Endothelial cell of umbilical vein (primary cell): ENCODE results near the gene SLC6A16. TPM values are rescaled to one million over a fixed set of nuclear protein-coding genes. Genes with fewer than 3 reads are reported as not detected.
A peak's percentile ranks its signal among the peaks of the same experiment; 100 is the strongest.

Source experiments
- BruUV-seq: library from RNA; stranded (reverse); fragments of 400-500 nt; replicated peaks from 2 replicates; lab custom pipeline; 2021; lab: Mats Ljungman, UMichigan
- CTCF ChIA-PET: fragments of 300-600, 350-600 bp; sonication (Branson Sonifier 250); formaldehyde crosslinking; loops from one replicate; lab custom pipeline; 2021; ENCODE audit warnings: antibody characterized with exemption, inconsistent platforms; lab: Charles Lee
- POLR2A ChIA-PET: fragments of 300-600, 350-600 bp; sonication (Branson Sonifier 250); formaldehyde crosslinking; loops from one replicate; lab custom pipeline; 2021; ENCODE audit warnings: antibody characterized with exemption, inconsistent platforms; lab: Charles Lee
- DNase-seq: peaks from one replicate; pipeline ENCODE4 v3.0.0-alpha.2; 2011; ENCODE audit warnings: low read depth, low spot score
- FAIRE-seq: peaks from 2 replicates; lab custom pipeline; 2011; peaks lifted over from hg19 to GRCh38; lab: Jason Lieb, UNC
- H2AFZ ChIP-seq: 2 replicates; pipeline ENCODE4 v1.6.0; 2012; ENCODE audit warnings: low read depth, low read length, control low read depth, inconsistent platforms
- H3K27ac ChIP-seq: 2 replicates; pipeline ENCODE4 v1.5.1; 2011; ENCODE audit warnings: low read depth, mild to moderate bottlenecking, control low read depth, low read length, moderate library complexity; ENCODE audit not compliant: insufficient read depth
- H3K27me3 ChIP-seq, 2 experiments: 2 replicates each; pipeline versions ENCODE4 v1.6.0 to v1.6.1; 2011; ENCODE audit warnings: low read length in 2 of 2, mixed read lengths in 1 of 2; ENCODE audit not compliant: control insufficient read depth in 2 of 2, insufficient read depth in 2 of 2
- H3K36me3 ChIP-seq, 2 experiments: 2 replicates in 1 of 2; 3 replicates in 1 of 2; pipeline ENCODE4 v1.5.1; 2011; ENCODE audit warnings: low read length in 2 of 2, mild to moderate bottlenecking in 1 of 2, moderate library complexity in 1 of 2; ENCODE audit not compliant: control insufficient read depth in 2 of 2, insufficient read depth in 2 of 2; ENCODE audit errors: extremely low read depth in 1 of 2
- H3K4me1 ChIP-seq: 3 replicates; pipeline ENCODE4 v1.5.1; 2011; ENCODE audit warnings: mild to moderate bottlenecking, low read length; ENCODE audit not compliant: control insufficient read depth, insufficient read depth; ENCODE audit errors: extremely low read depth
- H3K4me2 ChIP-seq: 2 replicates; pipeline ENCODE4 v1.6.1; 2011; ENCODE audit warnings: low read length, control low read depth, mixed read lengths; ENCODE audit not compliant: insufficient read depth
- H3K4me3 ChIP-seq, 3 experiments: fragments of 200-600 bp in 1 of 3; sonication (generic), shearing (Covaris generic) in 1 of 3; replicated peaks in 1 of 3; 2 replicates each; pipeline ENCODE4 v1.5.1; 2011 to 2016; ENCODE audit warnings: control low read depth in 3 of 3, low read length in 3 of 3, mild to moderate bottlenecking in 2 of 3, inconsistent platforms in 1 of 3, low read depth in 1 of 3, moderate library complexity in 1 of 3; ENCODE audit not compliant: insufficient read depth in 1 of 3
- H3K79me2 ChIP-seq: 2 replicates; pipeline ENCODE4 v1.6.0; 2012; ENCODE audit warnings: low read length, inconsistent platforms; ENCODE audit not compliant: control insufficient read depth, insufficient read depth
- H3K9ac ChIP-seq: replicated peaks from 2 replicates; pipeline ENCODE3; 2011; ENCODE audit warnings: low read length, control low read depth; ENCODE audit not compliant: insufficient read depth; ENCODE audit errors: extremely low read depth
- H3K9me1 ChIP-seq: replicated peaks from 3 replicates; pipeline ENCODE4 v1.6.0; 2011; ENCODE audit warnings: mild to moderate bottlenecking, low read length; ENCODE audit not compliant: control insufficient read depth, insufficient read depth; ENCODE audit errors: extremely low read depth
- H3K9me3 ChIP-seq: replicated peaks from 2 replicates; pipeline ENCODE4 v1.5.1; 2012; ENCODE audit warnings: low read length, inconsistent platforms; ENCODE audit not compliant: control insufficient read depth, insufficient read depth
- H4K20me1 ChIP-seq: replicated peaks from 2 replicates; pipeline ENCODE3; 2011; ENCODE audit warnings: mild to moderate bottlenecking, low read length; ENCODE audit not compliant: control insufficient read depth, insufficient read depth; ENCODE audit errors: extremely low read depth
- EZH2 ChIP-seq: IDR thresholded peaks from 2 replicates; pipeline ENCODE4 v1.6.1; 2012; ENCODE audit warnings: borderline replicate concordance, low read depth, mild to moderate bottlenecking, moderate library complexity, low read length, inconsistent platforms; ENCODE audit not compliant: severe bottlenecking
- FOS ChIP-seq: IDR thresholded peaks from 2 replicates; pipeline ENCODE4 v1.6.1; 2011; ENCODE audit warnings: mild to moderate bottlenecking, low read length, moderate library complexity, borderline replicate concordance; ENCODE audit not compliant: insufficient read depth
- GATA2 ChIP-seq: IDR thresholded peaks from 2 replicates; pipeline ENCODE4 v1.7.0; 2011; ENCODE audit warnings: low read depth, mild to moderate bottlenecking, moderate library complexity, mixed read lengths, low read length; ENCODE audit not compliant: insufficient read length, insufficient read depth
- JUN ChIP-seq: IDR thresholded peaks from 2 replicates; pipeline ENCODE4 v1.6.1; 2011; ENCODE audit warnings: borderline replicate concordance, low read depth; ENCODE audit not compliant: insufficient read length, insufficient read depth
- MYC ChIP-seq: IDR thresholded peaks from one replicate; pipeline ENCODE4 v1.6.1; 2011; ENCODE audit warnings: mild to moderate bottlenecking, low read depth, low read length
- POLR2A ChIP-seq: IDR thresholded peaks from 2 replicates; pipeline ENCODE4 v1.6.1; 2012; ENCODE audit warnings: low read depth, mild to moderate bottlenecking, control low read depth, low read length
- POLR2AphosphoS5 ChIP-seq: IDR thresholded peaks from 2 replicates; pipeline ENCODE4 v1.6.1; 2012; ENCODE audit warnings: low read depth, mild to moderate bottlenecking, control low read depth, low read length, moderate library complexity; ENCODE audit not compliant: insufficient read depth
- dilution Hi-C: fragments of 300-500 bp; cut with MboI; formaldehyde crosslinking; loops from one replicate; pipeline ENCODE4 v1.15.0; 2019; ENCODE audit warnings: low sequenced_read_pairs; ENCODE audit not compliant: extremely low pct_ligation_motif_present
- intact Hi-C: fragments of 100-400 bp; cut with micrococcal nuclease; formaldehyde crosslinking; loops from one replicate; pipeline ENCODE4 v1.10.0; 2022
- polyA plus RNA-seq, 4 experiments: library from polyadenylated mRNA; depleted of rRNA in 3 of 4; stranded (reverse) in 3 of 4; unstranded in 1 of 4; fragments of >200 nt; gene quantifications; 2 replicates each; pipeline versions ENCODE4 v1.2.1 to v1.2.3, GENCODE V29; 2011 to 2012; ENCODE audit warnings: missing spikeins in 1 of 4
- total RNA-seq: library from RNA; stranded (reverse); gene quantifications from 2 replicates; pipeline ENCODE4 v1.2.3, GENCODE V29; 2021
- TF ChIP-seq, protein P1 (sequence below): IDR thresholded peaks from 2 replicates; pipeline ENCODE4 v1.6.1; 2011; ENCODE audit not compliant: insufficient read depth, insufficient read length
- TF ChIP-seq, protein P2 (sequence below), 2 donors: IDR thresholded peaks; 1 replicate in 1 of 2; 2 replicates in 1 of 2; pipeline ENCODE4 v1.5.1; 2011; ENCODE audit warnings: low read length in 2 of 2, mild to moderate bottlenecking in 2 of 2, moderate library complexity in 2 of 2, control low read depth in 1 of 2, inconsistent platforms in 1 of 2, low read depth in 1 of 2; ENCODE audit not compliant: insufficient read depth in 1 of 2; ENCODE audit errors: extremely low read depth in 1 of 2

SLC6A16 gene
- total and polyA plus RNA-seq, 2 donors (not counting 3 experiments of a cell fraction or from before 2014, with no cell fraction given) = 1.1 to 1.6 TPM

DNA sequence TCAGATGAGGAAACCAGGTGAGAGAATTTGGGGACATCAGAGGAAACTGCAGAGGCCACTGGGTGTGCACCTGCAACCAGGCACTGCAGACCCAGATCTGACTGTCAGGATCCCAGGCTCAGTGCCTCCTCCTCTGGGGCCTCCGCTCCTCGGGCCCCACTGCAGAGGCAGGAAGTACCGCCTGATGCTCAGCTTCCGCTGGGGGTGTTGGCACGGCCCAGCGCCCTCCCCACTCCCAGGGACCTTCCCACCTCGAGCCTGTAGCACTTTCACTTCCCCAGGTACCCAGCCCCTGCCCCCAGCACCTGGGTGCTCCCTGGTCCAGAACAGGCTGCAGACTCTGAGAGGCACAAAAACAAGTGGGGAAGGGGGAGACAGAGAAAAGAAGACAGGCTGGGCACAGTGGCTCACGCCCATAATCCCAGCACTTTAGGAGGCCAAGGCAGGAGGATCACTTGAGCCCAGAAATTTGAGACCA lies 8.9 kb upstream of the SLC6A16 start:
- no peak overlapping the region for H2AFZ ChIP-seq
- dilution Hi-C loops = no loop called here
- BruUV-seq = no TSS peak
- H3K9me1 ChIP-seq = no peaks in the 10 kb centered on the region
- H3K4me1 ChIP-seq = peaks cover 5% of the 10 kb centered on the region
- CTCF ChIA-PET = no interaction called here
- POLR2A ChIA-PET = no interaction called here
- TF ChIP-seq POLR2AphosphoS5 (peak; percentile 38), EZH2 (no peak), JUN (no peak), GATA2 (no peak)
- no peaks in the 10 kb centered on the region for H4K20me1 ChIP-seq
- DNase-seq (no peak), FAIRE-seq (no peak)
- H3K36me3 ChIP-seq = no peaks in the 10 kb centered on the region
- H3K27ac ChIP-seq = no peak overlapping the region
- no peak overlapping the region for H3K4me3 ChIP-seq
- H3K27me3 ChIP-seq = no peaks in the 10 kb centered on the region
- intact Hi-C loops = no loop called here
- no peak overlapping the region for H3K4me2 ChIP-seq
- H3K79me2 ChIP-seq = no peaks in the 10 kb centered on the region
- H3K9ac ChIP-seq = no peak overlapping the region
- no peaks in the 10 kb centered on the region for H3K9me3 ChIP-seq

DNA sequence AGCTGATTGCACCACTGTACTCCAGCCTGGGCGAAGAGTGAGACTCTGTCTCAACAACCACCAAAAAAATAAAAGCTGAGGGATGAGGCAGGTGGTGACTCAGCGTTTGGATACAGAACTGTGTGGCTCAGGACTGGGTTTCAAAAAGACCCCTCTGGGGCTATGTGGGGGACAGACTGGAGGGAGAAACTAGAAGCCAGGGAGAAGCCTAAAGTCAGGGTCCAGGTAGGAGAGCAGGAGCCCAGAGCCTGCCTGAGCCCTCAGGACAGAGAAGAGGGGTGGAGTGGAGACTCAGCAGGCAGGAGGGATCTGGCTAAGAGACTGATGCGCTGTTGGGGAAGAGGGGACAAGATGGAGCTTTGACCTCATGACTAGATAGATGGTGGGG lies 8.4 kb upstream of the SLC6A16 start:
- H3K79me2 ChIP-seq = no peaks in the 10 kb centered on the region
- TF ChIP-seq MYC (no peak), POLR2A (no peak), GATA2 (no peak), FOS (no peak), POLR2AphosphoS5 (no peak), EZH2 (no peak), JUN (no peak)
- TF ChIP-seq, protein P1, sequence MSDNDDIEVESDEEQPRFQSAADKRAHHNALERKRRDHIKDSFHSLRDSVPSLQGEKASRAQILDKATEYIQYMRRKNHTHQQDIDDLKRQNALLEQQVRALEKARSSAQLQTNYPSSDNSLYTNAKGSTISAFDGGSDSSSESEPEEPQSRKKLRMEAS = no peak
- TF ChIP-seq, protein P2, sequence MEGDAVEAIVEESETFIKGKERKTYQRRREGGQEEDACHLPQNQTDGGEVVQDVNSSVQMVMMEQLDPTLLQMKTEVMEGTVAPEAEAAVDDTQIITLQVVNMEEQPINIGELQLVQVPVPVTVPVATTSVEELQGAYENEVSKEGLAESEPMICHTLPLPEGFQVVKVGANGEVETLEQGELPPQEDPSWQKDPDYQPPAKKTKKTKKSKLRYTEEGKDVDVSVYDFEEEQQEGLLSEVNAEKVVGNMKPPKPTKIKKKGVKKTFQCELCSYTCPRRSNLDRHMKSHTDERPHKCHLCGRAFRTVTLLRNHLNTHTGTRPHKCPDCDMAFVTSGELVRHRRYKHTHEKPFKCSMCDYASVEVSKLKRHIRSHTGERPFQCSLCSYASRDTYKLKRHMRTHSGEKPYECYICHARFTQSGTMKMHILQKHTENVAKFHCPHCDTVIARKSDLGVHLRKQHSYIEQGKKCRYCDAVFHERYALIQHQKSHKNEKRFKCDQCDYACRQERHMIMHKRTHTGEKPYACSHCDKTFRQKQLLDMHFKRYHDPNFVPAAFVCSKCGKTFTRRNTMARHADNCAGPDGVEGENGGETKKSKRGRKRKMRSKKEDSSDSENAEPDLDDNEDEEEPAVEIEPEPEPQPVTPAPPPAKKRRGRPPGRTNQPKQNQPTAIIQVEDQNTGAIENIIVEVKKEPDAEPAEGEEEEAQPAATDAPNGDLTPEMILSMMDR (IDR thresholded peaks at IDR 0.05; ENCODE audit: extremely low read depth in 1 of 2, insufficient read depth in 1 of 2, low read depth in 1 of 2, low read length in 2 of 2) = no peak
- dilution Hi-C loops (no loop called here), intact Hi-C loops (no loop called here)
- no peak overlapping the region for H3K9ac ChIP-seq
- H2AFZ ChIP-seq = no peak overlapping the region
- no peaks in the 10 kb centered on the region for H4K20me1 ChIP-seq
- no peaks in the 10 kb centered on the region for H3K36me3 ChIP-seq
- no peak overlapping the region for H3K4me2 ChIP-seq
- no peak overlapping the region for H3K4me3 ChIP-seq
- H3K27ac ChIP-seq = no peak overlapping the region
- no peak for DNase-seq
- no TSS peak for BruUV-seq
- no peaks in the 10 kb centered on the region for H3K9me1 ChIP-seq
- peaks cover 5% of the 10 kb centered on the region for H3K4me1 ChIP-seq
- no peak for FAIRE-seq
- ChIA-PET POLR2A (no interaction called here), CTCF (no interaction called here)
- no peaks in the 10 kb centered on the region for H3K9me3 ChIP-seq
- H3K27me3 ChIP-seq = no peaks in the 10 kb centered on the region
